ENCODE measurements around the gene UTP20.
"Not testable (repeated sequence)": the region's sequence is repeated elsewhere in the genome, so short reads cannot be mapped to it uniquely, and the experiment has no call there.

Gene UTP20

GRCh38 chr12:101327546-101327945 lies 47.6 kb downstream of the UTP20 start:
- DNase-seq = no peak

GRCh38 chr12:101328917-101329316 lies 49.0 kb downstream of the UTP20 start:
- no peak for DNase-seq

DNA sequence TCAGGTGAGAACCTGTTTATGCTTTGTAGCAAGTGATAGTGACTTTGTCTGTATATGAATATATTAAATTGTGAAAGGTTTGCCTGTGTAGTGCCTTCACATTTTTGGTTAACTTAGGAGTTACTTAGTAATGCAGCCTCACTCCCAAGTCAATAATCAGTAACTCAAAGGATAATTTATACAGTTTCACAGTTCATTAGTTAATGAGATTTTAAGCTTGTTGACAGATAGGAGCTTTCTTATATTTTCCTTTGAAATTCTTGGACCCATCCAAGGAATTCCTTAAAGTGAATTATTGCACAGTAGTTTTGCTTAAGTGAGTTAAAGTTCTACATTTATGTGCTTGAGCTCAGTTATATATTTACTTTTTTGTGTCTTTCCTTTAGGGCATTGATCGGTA lies 50.7 kb downstream of the UTP20 start:
- DNase-seq = no peak

GRCh38 chr12:101336437-101336836 lies 56.5 kb downstream of the UTP20 start:
- DNase-seq = no peak

GRCh38 chr12:101338087-101338486 lies 58.2 kb downstream of the UTP20 start:
- DNase-seq = no peak

GRCh38 chr12:101343893-101344292 lies 64.0 kb downstream of the UTP20 start:
- no peak for DNase-seq

DNA sequence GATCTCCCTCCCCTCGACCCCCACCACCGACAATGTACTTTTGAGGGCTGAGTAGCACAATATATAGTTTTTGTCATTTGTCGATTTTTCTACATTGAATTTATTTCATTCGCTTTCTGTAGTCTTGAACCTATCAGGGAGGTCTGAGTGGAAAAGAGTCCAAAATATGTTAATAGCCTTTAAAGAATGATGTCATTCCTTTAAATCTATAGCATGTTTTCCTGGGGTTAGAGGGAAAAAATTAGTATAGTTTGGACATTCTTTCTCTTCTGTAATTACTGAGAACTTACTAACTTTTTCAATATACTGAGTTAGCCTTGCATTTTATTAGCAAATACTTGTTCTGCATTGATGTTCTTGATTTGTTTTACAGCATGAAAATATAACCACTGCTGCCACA lies 71.8 kb downstream of the UTP20 start:
- DNase-seq = no peak

GRCh38 chr12:101356794-101357193 lies 76.9 kb downstream of the UTP20 start:
- no peak for DNase-seq

GRCh38 chr12:101361455-101361854 lies 81.5 kb downstream of the UTP20 start:
- DNase-seq = no peak

DNA sequence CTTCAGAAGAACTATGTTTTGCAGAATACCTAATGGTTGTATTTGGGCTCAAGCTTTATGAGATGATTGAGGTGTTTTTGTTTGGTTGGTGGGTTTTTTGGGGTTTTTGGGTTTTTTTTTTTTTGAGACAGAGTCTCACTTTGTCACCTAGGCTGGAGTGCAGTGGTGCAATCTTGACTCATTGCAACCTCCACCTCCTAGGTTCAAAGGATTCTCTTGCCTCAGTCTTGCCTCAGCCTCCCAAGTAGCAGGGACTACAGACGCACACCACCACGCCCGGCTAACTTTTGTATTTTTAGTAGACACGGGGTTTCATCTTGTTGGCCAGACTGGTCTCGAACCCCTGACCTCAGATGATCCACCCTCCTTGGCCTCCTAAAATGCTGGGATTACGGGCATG lies 88.1 kb downstream of the UTP20 start:
- DNase-seq = no peak

DNA sequence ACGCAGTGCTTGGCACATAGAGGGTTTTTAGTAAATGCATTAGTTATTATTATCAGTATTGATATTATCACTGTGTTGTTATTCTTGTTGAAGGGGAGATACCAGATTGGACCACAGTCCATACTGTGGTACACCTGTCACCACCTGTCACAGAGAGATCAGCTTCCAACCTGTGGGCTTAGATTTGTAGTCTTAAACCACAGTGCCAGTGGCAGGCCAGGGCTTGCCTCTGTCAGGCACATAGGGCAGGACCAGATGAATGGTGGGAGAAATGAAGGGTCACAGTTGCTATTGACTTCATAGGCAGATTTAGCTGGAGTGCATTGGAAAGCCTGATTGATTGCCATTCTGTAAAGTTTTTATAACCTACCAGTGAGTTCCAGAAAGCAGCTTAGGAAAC lies 92.5 kb downstream of the UTP20 start:
- no peak for DNase-seq

DNA sequence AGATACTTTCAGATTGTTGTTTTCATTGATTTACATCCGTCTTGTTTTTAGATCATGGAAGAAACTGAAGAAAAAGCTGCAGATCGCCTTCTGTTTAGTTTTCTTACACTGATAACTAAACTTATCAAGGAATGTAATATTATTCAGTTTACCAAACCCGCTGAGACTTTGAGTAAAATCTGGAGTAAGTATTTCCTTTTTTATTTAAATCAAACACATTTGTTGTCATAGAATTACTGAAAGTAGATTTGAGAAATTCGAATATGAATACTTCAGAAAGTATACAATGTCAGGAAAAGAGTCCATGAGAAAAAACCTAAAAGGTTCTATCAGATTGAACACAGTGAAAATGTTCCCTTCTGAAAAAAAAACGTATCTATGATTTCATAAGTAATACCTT lies 95.7 kb downstream of the UTP20 start:
- no peak for DNase-seq

- no peak for DNase-seq
These were observed 99.2 kb downstream of the UTP20 start for GRCh38 chr12:101379149-101379548.

- DNase-seq = not testable (repeated sequence)
These were observed 111.3 kb downstream of the UTP20 start for GRCh38 chr12:101391181-101391580.

- no peak for DNase-seq
These were observed 127.1 kb downstream of the UTP20 start for GRCh38 chr12:101407049-101407435.

DNA sequence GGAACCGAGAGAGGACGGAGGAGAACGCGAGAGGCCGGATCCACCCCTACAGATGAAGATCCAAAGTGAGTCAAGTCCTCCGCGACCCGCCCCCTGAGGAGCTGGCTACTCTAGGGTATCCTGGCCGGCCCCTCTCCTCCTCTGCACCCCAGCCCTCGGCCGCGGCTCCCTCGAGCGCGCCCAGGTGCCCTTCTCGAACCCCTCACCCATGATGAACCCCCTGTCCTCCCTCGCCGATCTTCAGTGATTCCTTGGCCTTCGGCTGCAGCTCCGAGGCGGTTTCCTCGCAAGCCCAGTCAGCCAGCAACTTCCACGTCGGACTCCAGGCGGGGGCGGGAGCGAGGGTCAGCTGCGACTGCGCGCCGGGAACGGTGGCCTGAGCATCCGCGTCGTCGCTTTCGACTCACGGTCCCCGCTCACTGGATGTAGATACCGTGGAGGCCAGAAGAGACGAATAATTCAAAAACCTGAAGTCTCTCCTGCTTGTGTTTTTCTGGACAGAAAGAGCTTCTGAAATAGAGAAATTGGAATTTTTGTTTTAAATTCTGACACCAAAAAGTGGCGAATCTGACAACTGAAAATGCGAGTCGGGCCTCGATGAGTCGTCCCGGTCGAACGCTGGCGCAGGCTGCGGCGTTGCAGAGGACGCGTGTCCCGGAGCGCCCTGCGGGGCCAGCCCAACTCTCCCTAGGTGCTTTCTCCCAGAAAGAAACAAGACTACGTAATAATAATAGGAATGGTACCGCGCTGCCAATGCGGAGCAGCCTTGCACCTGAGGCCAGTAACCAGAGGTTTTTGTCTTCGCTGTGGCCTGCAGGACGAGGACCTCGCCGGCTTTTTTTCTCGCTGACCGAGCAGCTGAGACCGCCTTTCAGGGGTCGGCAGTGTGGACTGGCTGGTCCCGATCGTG lies 127.8 kb downstream of the UTP20 start, which contains the start of gene ARL1:
Gene ARL1 (minus strand): TSS at position 337 of the 910 bp plus-strand sequence. CDS start 127 bp downstream, at position 210.
- DNase-seq = peak; percentile 89

GRCh38 chr12:101410169-101410568 lies 130.3 kb downstream of the UTP20 start:
- DNase-seq = not testable (repeated sequence)

DNA sequence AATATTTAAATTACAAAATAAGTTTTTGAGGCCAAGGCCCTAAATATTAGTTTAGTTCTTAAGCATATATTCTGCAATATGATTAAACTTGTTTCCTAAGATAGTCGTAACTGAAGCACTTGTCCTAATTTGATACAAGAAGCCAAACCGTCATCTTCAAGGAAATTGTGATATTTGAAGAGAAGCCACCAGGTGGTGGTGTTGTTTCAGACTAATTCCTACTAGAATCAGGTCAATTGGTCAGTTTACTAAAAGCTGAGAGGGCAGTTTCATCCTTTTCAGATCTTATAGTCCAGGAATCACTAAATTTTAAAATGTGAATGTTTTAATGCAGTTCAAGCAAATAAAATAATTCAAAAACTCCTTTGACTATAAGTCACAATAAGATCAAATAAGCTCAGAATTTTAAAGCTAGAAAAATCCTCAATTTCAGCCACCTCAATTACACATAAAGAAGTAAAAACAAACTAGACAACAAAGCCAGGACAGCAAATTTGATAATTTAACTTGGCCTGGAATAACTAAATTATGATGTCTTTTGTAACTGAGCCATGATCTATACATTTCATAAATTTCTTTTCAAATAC lies 134.7 kb downstream of the UTP20 start:
- peak; percentile 88 for DNase-seq

- no peak for DNase-seq
These were observed 135.3 kb downstream of the UTP20 start for GRCh38 chr12:101415228-101415627.

DNA sequence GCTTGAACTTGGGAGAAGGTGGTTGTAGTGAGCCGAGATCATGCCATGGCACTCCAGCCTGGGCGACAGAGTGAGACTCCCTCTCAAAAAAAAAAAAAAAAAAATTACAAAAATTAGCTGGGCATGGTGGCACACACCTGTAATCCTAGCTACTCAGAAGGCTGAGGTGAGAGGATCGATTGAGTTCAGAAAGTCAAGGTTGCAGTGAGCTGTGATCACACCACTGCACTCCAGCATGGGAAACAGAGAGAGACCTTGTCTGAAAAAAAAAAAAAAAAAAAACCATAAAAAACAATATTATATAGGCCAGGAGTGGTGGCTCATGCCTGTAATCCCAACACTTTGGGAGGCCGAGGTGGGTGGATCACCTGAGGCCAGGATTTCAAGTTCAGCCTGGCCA lies 142.2 kb downstream of the UTP20 start:
- not testable (repeated sequence) for DNase-seq

DNA sequence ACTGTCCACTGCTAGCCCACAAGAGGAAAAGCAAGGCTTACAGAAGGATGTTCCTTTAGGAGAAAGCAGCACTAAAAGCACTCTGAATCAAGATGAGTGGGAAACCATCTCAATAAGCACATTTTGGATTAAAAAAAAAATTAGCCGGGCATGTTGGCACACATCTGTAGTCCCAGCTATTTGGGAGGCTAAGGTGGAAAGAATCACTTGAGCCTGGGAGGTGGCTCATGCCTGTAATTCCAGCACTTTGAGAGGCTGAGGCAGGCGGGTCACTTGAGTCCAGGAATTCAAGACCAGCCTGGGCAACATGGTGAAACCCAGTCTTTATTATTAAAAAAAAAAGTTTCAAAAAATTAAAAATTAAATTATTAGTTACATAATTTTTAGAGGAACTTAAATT lies 144.7 kb downstream of the UTP20 start:
- DNase-seq = no peak

DNA sequence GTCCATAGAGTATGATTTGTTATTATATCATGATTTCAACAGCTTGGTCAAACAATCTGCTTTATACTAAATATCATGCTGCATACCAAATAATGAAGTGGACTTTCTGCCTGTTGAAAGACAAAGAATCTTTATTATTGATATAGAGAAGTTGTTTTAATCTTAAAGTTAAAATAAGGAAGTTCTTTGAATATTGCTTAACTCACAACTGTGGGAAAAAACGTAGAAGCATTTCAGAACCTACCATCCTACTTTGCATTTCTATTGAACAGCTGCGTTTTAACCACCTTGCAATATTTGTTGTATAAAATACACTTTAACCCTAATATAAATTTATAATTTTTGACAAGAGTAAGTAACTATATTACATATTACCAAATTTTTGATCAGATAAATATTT lies 150.6 kb downstream of the UTP20 start:
- DNase-seq = peak; percentile 16

- no peak for DNase-seq
These were observed 156.2 kb downstream of the UTP20 start for GRCh38 chr12:101436136-101436535.

Data from OCI-M1 (cell line).